IMR-90 (cell line): ENCODE measurements around the gene RHOU. TPM values are rescaled to one million over a fixed set of nuclear protein-coding genes. Genes with fewer than 3 reads are reported as not detected.

Source experiments
- ATAC-seq: fragments of 200-7000 bp; cut with Tn5 transposase; 2 replicates; pipeline ENCODE4 v1.9.1; 2020; ENCODE audit warnings: low read depth, mild to moderate bottlenecking, moderate library complexity
- BruUV-seq: library from RNA; stranded (reverse); fragments of 400-500 nt; replicated peaks from 2 replicates; lab custom pipeline; 2021; lab: Mats Ljungman, UMichigan
- CTCF ChIA-PET: fragments of 300-600 bp; formaldehyde crosslinking; extraction: SDS; loops from one replicate; lab custom pipeline; 2021; ENCODE audit warnings: antibody characterized with exemption; lab: Yijun Ruan, JAX
- POLR2A ChIA-PET: fragments of 300-600 bp; sonication (Branson Sonifier 250); formaldehyde crosslinking; loops from one replicate; lab custom pipeline; 2022; ENCODE audit warnings: antibody characterized with exemption; ENCODE audit not compliant: unreplicated experiment; lab: Charles Lee
- DNase-seq: peaks from one replicate; pipeline ENCODE4 v3.0.0; 2013
- H2AFZ ChIP-seq: replicated peaks from 2 replicates; pipeline ENCODE3; 2013; ENCODE audit warnings: low read length, mild to moderate bottlenecking; ENCODE audit not compliant: poor library complexity
- H2AK5ac ChIP-seq: 2 replicates; pipeline ENCODE4 v1.6.1; 2013; ENCODE audit warnings: low read depth, low read length, inconsistent platforms
- H2AK9ac ChIP-seq: replicated peaks from 2 replicates; pipeline ENCODE3; 2013; ENCODE audit warnings: mild to moderate bottlenecking, low read depth, low read length, moderate library complexity; ENCODE audit not compliant: poor library complexity
- H2BK120ac ChIP-seq: 2 replicates; pipeline ENCODE4 v1.6.1; 2013; ENCODE audit warnings: low read depth, low read length, inconsistent platforms
- H2BK15ac ChIP-seq: 3 replicates; pipeline ENCODE4 v1.6.1; 2013; ENCODE audit warnings: low read depth, low read length, inconsistent platforms
- H2BK20ac ChIP-seq: 2 replicates; pipeline ENCODE4 v1.6.1; 2013; ENCODE audit warnings: low read depth, mild to moderate bottlenecking, inconsistent platforms, low read length, moderate library complexity
- H2BK5ac ChIP-seq: 2 replicates; pipeline ENCODE4 v1.6.1; 2013; ENCODE audit warnings: mild to moderate bottlenecking, low read depth, low read length, inconsistent platforms; ENCODE audit not compliant: poor library complexity, severe bottlenecking
- H3K14ac ChIP-seq: replicated peaks from 2 replicates; pipeline ENCODE4 v1.6.1; 2013; ENCODE audit warnings: low read depth, low read length, inconsistent platforms
- H3K18ac ChIP-seq: 2 replicates; pipeline ENCODE4 v1.6.1; 2013; ENCODE audit warnings: low read depth, low read length, control low read depth
- H3K23ac ChIP-seq: 2 replicates; pipeline ENCODE4 v1.6.1; 2013; ENCODE audit warnings: low read depth, low read length, inconsistent platforms
- H3K27ac ChIP-seq: 2 replicates; pipeline ENCODE4 v1.5.1; 2013; ENCODE audit warnings: mild to moderate bottlenecking, control low read depth, low read length; ENCODE audit not compliant: insufficient read depth
- H3K27me3 ChIP-seq: 2 replicates; pipeline ENCODE4 v1.6.1; 2013; ENCODE audit warnings: low read length; ENCODE audit not compliant: control insufficient read depth, insufficient read depth
- H3K36me3 ChIP-seq: 2 replicates; pipeline ENCODE4 v1.6.1; 2013; ENCODE audit warnings: low read length, mixed read lengths; ENCODE audit not compliant: control insufficient read depth, insufficient read depth
- H3K4ac ChIP-seq: 2 replicates; pipeline ENCODE4 v1.6.1; 2013; ENCODE audit warnings: low read depth, low read length, inconsistent platforms
- H3K4me1 ChIP-seq: 2 replicates; pipeline ENCODE4 v1.6.1; 2013; ENCODE audit warnings: low read length, mixed read lengths; ENCODE audit not compliant: control insufficient read depth, insufficient read depth
- H3K4me2 ChIP-seq: 2 replicates; pipeline ENCODE4 v1.6.1; 2013; ENCODE audit warnings: low read depth, mild to moderate bottlenecking, control low read depth, low read length, moderate library complexity
- H3K4me3 ChIP-seq: 2 replicates; pipeline ENCODE4 v1.5.1; 2013; ENCODE audit warnings: low read depth, mild to moderate bottlenecking, control low read depth, low read length, moderate library complexity; ENCODE audit not compliant: insufficient read depth
- H3K56ac ChIP-seq: 2 replicates; pipeline ENCODE4 v1.6.1; 2013; ENCODE audit warnings: low read length, inconsistent platforms; ENCODE audit not compliant: insufficient read depth; ENCODE audit errors: extremely low read depth
- H3K79me1 ChIP-seq, 2 experiments: 2 replicates each; pipeline ENCODE4 v1.6.1; 2013; ENCODE audit warnings: low read length in 2 of 2, inconsistent platforms in 1 of 2, low read depth in 1 of 2
- H3K9ac ChIP-seq: 2 replicates; pipeline ENCODE4 v1.6.1; 2013; ENCODE audit warnings: low read depth, low read length, control low read depth
- H3K9me1 ChIP-seq: 2 replicates; pipeline ENCODE4 v1.6.1; 2013; ENCODE audit warnings: low read length, inconsistent platforms; ENCODE audit not compliant: insufficient read depth
- H3K9me3 ChIP-seq: 2 replicates; pipeline ENCODE4 v1.6.1; 2013; ENCODE audit warnings: low read length; ENCODE audit not compliant: control insufficient read depth, insufficient read depth
- H4K20me1 ChIP-seq: 2 replicates; pipeline ENCODE4 v1.6.1; 2013; ENCODE audit warnings: low read length, inconsistent platforms; ENCODE audit not compliant: insufficient read depth
- H4K5ac ChIP-seq: 2 replicates; pipeline ENCODE4 v1.6.1; 2013; ENCODE audit warnings: mild to moderate bottlenecking, low read depth, low read length, control low read depth
- H4K8ac ChIP-seq, 2 experiments: 2 replicates each; pipeline ENCODE4 v1.6.1; 2013; ENCODE audit warnings: low read depth in 2 of 2, low read length in 2 of 2, control low read depth in 1 of 2, inconsistent platforms in 1 of 2
- H4K91ac ChIP-seq: 2 replicates; pipeline ENCODE4 v1.6.1; 2013; ENCODE audit warnings: low read depth, low read length, inconsistent platforms; ENCODE audit not compliant: insufficient read depth
- BHLHE40 ChIP-seq: fragments of 150-350 bp; IDR thresholded peaks from 2 replicates; pipeline ENCODE4 v1.6.1; 2016; ENCODE audit warnings: mild to moderate bottlenecking, low read depth, low read length
- CEBPB ChIP-seq: IDR thresholded peaks from 2 replicates; pipeline ENCODE4 v1.6.1; 2012; ENCODE audit warnings: low read depth, low read length, improper control_type of control experiment
- CHD1 ChIP-seq: IDR thresholded peaks from 2 replicates; pipeline ENCODE4 v1.6.1; 2012; ENCODE audit warnings: low read depth, low read length, improper control_type of control experiment
- CTCF ChIP-seq: conservative IDR thresholded peaks from 2 replicates; pipeline ENCODE4 v1.5.1; 2012; ENCODE audit warnings: mild to moderate bottlenecking, low read depth, low read length, improper control_type of control experiment
- ELK1 ChIP-seq: fragments of 150-350 bp; IDR thresholded peaks from 2 replicates; pipeline ENCODE4 v1.6.1; 2016; ENCODE audit warnings: low read depth, mild to moderate bottlenecking, low read length, moderate library complexity, borderline replicate concordance
- FOS ChIP-seq: fragments of 150-350 bp; IDR thresholded peaks from 2 replicates; pipeline ENCODE4 v1.6.1; 2016; ENCODE audit warnings: low read depth, low read length
- MAFK ChIP-seq: IDR thresholded peaks from 2 replicates; pipeline ENCODE4 v1.6.1; 2012; ENCODE audit warnings: low read depth, low read length, improper control_type of control experiment
- MAZ ChIP-seq: IDR thresholded peaks from 2 replicates; pipeline ENCODE4 v1.6.1; 2012; ENCODE audit warnings: low read depth, mild to moderate bottlenecking, low read length, improper control_type of control experiment, moderate library complexity, borderline replicate concordance
- MXI1 ChIP-seq: IDR thresholded peaks from 2 replicates; pipeline ENCODE4 v1.6.1; 2012; ENCODE audit warnings: low read depth, mild to moderate bottlenecking, low read length, moderate library complexity, borderline replicate concordance
- NFE2L2 ChIP-seq: fragments of 150-350 bp; IDR thresholded peaks from 2 replicates; pipeline ENCODE4 v1.6.1; 2016; ENCODE audit warnings: low read depth, mild to moderate bottlenecking, low read length
- POLR2A ChIP-seq: IDR thresholded peaks from 2 replicates; pipeline ENCODE4 v1.6.1; 2012; ENCODE audit warnings: mild to moderate bottlenecking, low read depth, low read length
- RAD21 ChIP-seq: IDR thresholded peaks from 2 replicates; pipeline ENCODE4 v1.6.1; 2012; ENCODE audit warnings: low read length, improper control_type of control experiment
- RCOR1 ChIP-seq: IDR thresholded peaks from 2 replicates; pipeline ENCODE4 v1.6.1; 2012; ENCODE audit warnings: mild to moderate bottlenecking, low read length, improper control_type of control experiment; ENCODE audit not compliant: insufficient replicate concordance
- RFX5 ChIP-seq: IDR thresholded peaks from 2 replicates; pipeline ENCODE4 v1.8.0; 2012; ENCODE audit warnings: low read depth, mild to moderate bottlenecking, low read length, moderate library complexity
- SMC3 ChIP-seq: fragments of 150-350 bp; IDR thresholded peaks from 2 replicates; pipeline ENCODE4 v1.6.1; 2016; ENCODE audit warnings: low read depth, mild to moderate bottlenecking, antibody characterized with exemption, low read length, moderate library complexity
- USF2 ChIP-seq: fragments of 150-350 bp; IDR thresholded peaks from 2 replicates; pipeline ENCODE4 v1.6.1; 2017; ENCODE audit warnings: mild to moderate bottlenecking, antibody characterized with exemption, low read length, low read depth
- WGBS, 2 experiments: methylation state at CpG; one replicate each; pipeline versions ENCODE4 v1.1.5 to v1.1.7; 2013; ENCODE audit warnings: missing lambda C conversion rate in 2 of 2; ENCODE audit not compliant: insufficient read length in 1 of 2; ENCODE audit errors: extremely low coverage in 2 of 2; 5-methylcytosine and 5-hydroxymethylcytosine counted together
- dilution Hi-C: fragments of 300-500 bp; cut with HindIII; formaldehyde crosslinking; loops from one replicate; pipeline ENCODE4 v1.14.3; 2018; ENCODE audit warnings: low sequenced_read_pairs; ENCODE audit not compliant: unreplicated experiment
- in situ Hi-C: fragments of 300-500 bp; cut with MboI; formaldehyde crosslinking; loops from 3 replicates; pipeline ENCODE4 v1.14.3; 2019; ENCODE audit warnings: low sequenced_read_pairs, inconsistent platforms, mixed read lengths
- intact Hi-C: fragments of 100-400 bp; cut with micrococcal nuclease; formaldehyde crosslinking; loops from 2 replicates; pipeline ENCODE4 v1.10.0; 2022
- polyA plus RNA-seq, 3 experiments: library from polyadenylated mRNA; depleted of rRNA; stranded (reverse); fragments of >200 nt; gene quantifications; 2 replicates each; pipeline ENCODE4 v1.2.3, GENCODE V29; 2012; ENCODE audit warnings: low replicate concordance in 1 of 3
- total RNA-seq: library from RNA; depleted of rRNA; stranded (reverse); fragments of >200 nt; gene quantifications from 2 replicates; pipeline ENCODE4 v1.2.3, GENCODE V29; 2012

Gene RHOU
- total and polyA plus RNA-seq, 2 of the 4 experiments (the other 2 are of a cell fraction): 0.44 to 0.72 TPM

GRCh38 chr1:228753287-228753686, 18.0 kb downstream of the RHOU start:
- H3K9ac ChIP-seq: no peak overlapping the region

More at GRCh38 chr1:228753287-228753686, 18.0 kb downstream of the RHOU start:
- CTCF ChIA-PET: no interaction called here
- Histone ChIP-seq H3K14ac (no peak overlapping the region), H4K5ac (no peak overlapping the region), H3K9me1 (no peaks in the 10 kb centered on the region), H3K18ac (no peak overlapping the region), H3K4me3 (no peak overlapping the region), H3K27me3 (peaks cover 47% of the 10 kb centered on the region), H3K9me3 (no peaks in the 10 kb centered on the region; the same call in 1 of the 2 replicates), H3K4ac (no peak overlapping the region), H2BK15ac (no peak overlapping the region), H3K79me1 (no peaks in the 10 kb centered on the region), H4K20me1 (no peaks in the 10 kb centered on the region), H2BK5ac (no peak overlapping the region), H3K27ac (no peak overlapping the region), H2AK5ac (no peak overlapping the region), H3K4me2 (no peak overlapping the region), H3K36me3 (no peaks in the 10 kb centered on the region), H3K23ac (no peak overlapping the region), H2AFZ (no peak overlapping the region), H4K8ac (no peak overlapping the region), H2BK120ac (no peak overlapping the region), H2BK20ac (no peak overlapping the region), H4K91ac (no peak overlapping the region), H3K56ac (no peak overlapping the region), H3K4me1 (no peaks in the 10 kb centered on the region), H2AK9ac (no peak overlapping the region)
- intact Hi-C loops: no loop called here
- TF ChIP-seq MAZ (no peak), BHLHE40 (no peak), MAFK (no peak), ELK1 (no peak), SMC3 (no peak), CEBPB (no peak), RAD21 (no peak), MXI1 (no peak), CHD1 (no peak), CTCF (no peak), USF2 (no peak), RCOR1 (no peak), RFX5 (no peak), NFE2L2 (no peak), FOS (no peak), POLR2A (no peak)
- POLR2A ChIA-PET: no interaction called here
- dilution Hi-C loops: no loop called here
- in situ Hi-C loops: no loop called here
- no peak for ATAC-seq
- no TSS peak for BruUV-seq
- no CpG with 5 or more reads among the region's 1 CpG for WGBS, 2 experiments
- no peak for DNase-seq
